NCI-H2081 treated with DMSO at 0.1 percent for 48 hours (cell line): ENCODE results near the gene SLC1A2.

ENCODE experiments used
- DNase-seq: peaks from one replicate; lab custom pipeline; 2025; lab: John Stamatoyannopoulos, UW

SLC1A2 gene

GRCh38 chr11:35271031-35271430, 148.3 kb downstream of the SLC1A2 start:
- no peak for DNase-seq

GRCh38 chr11:35270342-35270741, 149.0 kb downstream of the SLC1A2 start:
- no peak for DNase-seq

- DNase-seq = no peak
Measured at GRCh38 chr11:35267504-35267903, 151.9 kb downstream of the SLC1A2 start.

- no peak for DNase-seq
Measured at GRCh38 chr11:35265755-35266454, 153.5 kb downstream of the SLC1A2 start.

- no peak for DNase-seq
Measured at GRCh38 chr11:35262735-35263134, 156.6 kb downstream of the SLC1A2 start.

GRCh38 chr11:35262056-35262455, 157.3 kb downstream of the SLC1A2 start:
- DNase-seq = no peak

- DNase-seq = no peak
Measured at GRCh38 chr11:35261197-35261596, 158.2 kb downstream of the SLC1A2 start.

GRCh38 chr11:35260342-35260985, 158.9 kb downstream of the SLC1A2 start:
- no peak for DNase-seq

GRCh38 chr11:35259529-35259928, 159.8 kb downstream of the SLC1A2 start:
- DNase-seq = no peak

GRCh38 chr11:35257281-35257680, 162.1 kb downstream of the SLC1A2 start:
- no peak for DNase-seq

- DNase-seq = no peak
Measured at GRCh38 chr11:35256296-35256695, 163.1 kb downstream of the SLC1A2 start.

GRCh38 chr11:35255514-35255913, 163.8 kb downstream of the SLC1A2 start:
- DNase-seq = no peak

GRCh38 chr11:35253237-35253636, 166.1 kb downstream of the SLC1A2 start:
- DNase-seq = no peak

- DNase-seq = no peak
Measured at GRCh38 chr11:35250621-35251020, 168.7 kb downstream of the SLC1A2 start.

GRCh38 chr11:35250192-35250591, 169.2 kb downstream of the SLC1A2 start:
- DNase-seq = no peak

- no peak for DNase-seq
Measured at GRCh38 chr11:35248558-35249323, 170.6 kb downstream of the SLC1A2 start.

- no peak for DNase-seq
Measured at GRCh38 chr11:35247863-35248262, 171.5 kb downstream of the SLC1A2 start.

- no peak for DNase-seq
Measured at GRCh38 chr11:35247428-35247827, 171.9 kb downstream of the SLC1A2 start.

- DNase-seq = no peak
Measured at GRCh38 chr11:35246745-35247144, 172.6 kb downstream of the SLC1A2 start.

GRCh38 chr11:35245786-35246185, 173.6 kb downstream of the SLC1A2 start:
- no peak for DNase-seq

- no peak for DNase-seq
Measured at GRCh38 chr11:35245056-35245455, 174.3 kb downstream of the SLC1A2 start.

GRCh38 chr11:35243774-35244173, 175.6 kb downstream of the SLC1A2 start:
- DNase-seq = no peak
